Right lobe of liver (tissue), 6 donors: Measurements from ENCODE around the gene ATF4. TPM values are rescaled to one million over a fixed set of nuclear protein-coding genes. Genes with fewer than 3 reads are reported as not detected.

ENCODE experiments used
- ATAC-seq, 4 donors: fragments of 200-7000 bp; cut with Tn5 transposase; one replicate each; pipeline ENCODE4 v1.9.1; 2020; ENCODE audit warnings: mild to moderate bottlenecking in 4 of 4, moderate library complexity in 4 of 4
- DNase-seq, 3 donors: peaks; one replicate each; pipeline ENCODE4 v3.0.0-alpha.2; 2020
- H3K27ac ChIP-seq, 3 donors: fragments of 200-600 bp; one replicate each; pipeline ENCODE4 v1.8.0; 2022
- H3K27me3 ChIP-seq, 2 donors: fragments of 200-600 bp; one replicate each; pipeline ENCODE4 v1.8.0; 2022
- H3K36me3 ChIP-seq, 4 donors: fragments of 200-600 bp; sonication (generic) in 1 of 4; one replicate each; pipeline versions ENCODE4 v1.5.1 to v1.8.0; 2017 to 2022; ENCODE audit warnings: control low read depth in 1 of 4
- H3K4me1 ChIP-seq, 4 donors: fragments of 200-600 bp; sonication (generic) in 1 of 4; one replicate each; pipeline versions ENCODE4 v1.5.1 to v1.8.0; 2017 to 2022; ENCODE audit warnings: control low read depth in 1 of 4
- H3K4me3 ChIP-seq, 3 donors: fragments of 200-600 bp; one replicate each; pipeline ENCODE4 v1.8.0; 2022
- H3K9me3 ChIP-seq, 4 donors: fragments of 200-600 bp; sonication (generic) in 1 of 4; one replicate each; pipeline versions ENCODE4 v1.5.1 to v1.8.0; 2017 to 2022; ENCODE audit warnings: control low read depth in 1 of 4
- POLR2A ChIP-seq: fragments of 450-650 bp; IDR thresholded peaks from one replicate; pipeline ENCODE4 v1.6.1; 2017; ENCODE audit warnings: antibody characterized with exemption, mild to moderate bottlenecking
- WGBS: methylation state at CpG from one replicate; pipeline ENCODE4 v1.1.6; 2018; ENCODE audit warnings: low coverage, low lambda C conversion rate; ENCODE audit not compliant: insufficient coverage; ENCODE audit errors: missing lambda C conversion rate; 5-methylcytosine and 5-hydroxymethylcytosine counted together
- intact Hi-C, 2 donors: fragments of 100-400 bp; cut with DNase I; formaldehyde crosslinking; loops; one replicate each; pipeline versions ENCODE4 v1.11.2 to v1.14.1; 2022
- total RNA-seq, 6 experiments: library from RNA; depleted of rRNA in 2 of 6; stranded (reverse); fragments of >200 nt in 2 of 6; fragmentation: NEBNext Ultra II Directional in 3 of 6; extraction: Animal tissue kit (Norgen Biotek cat#: 25700) in 3 of 6; gene quantifications; one replicate each; pipeline versions ENCODE4 v1.1.0 to v1.2.4, GENCODE V29; 2016 to 2023
- TF ChIP-seq, protein P1 (sequence below), 4 donors: fragments of 200-600 bp in 3 of 4; fragments of 450-650 bp in 1 of 4; IDR thresholded peaks; one replicate each; pipeline versions ENCODE4 v1.5.1 to v1.8.0; 2016 to 2022; ENCODE audit warnings: antibody characterized with exemption in 4 of 4, mild to moderate bottlenecking in 2 of 4
- donor health status: DM: no; HTN: yes; CAD: no.
- donor health status: DM: no; HTN: no; CAD: no.
- donor health status: DM: no; HTN: no; CAD: no.
- donor health status: DM: no; HTN: yes; CAD: no.
- donor health status: DM: no; HTN: yes; CAD: no.

ATF4 gene
- total RNA-seq, 6 experiments from 2014 or later, result 114 to 187 (median 157) TPM

DNA sequence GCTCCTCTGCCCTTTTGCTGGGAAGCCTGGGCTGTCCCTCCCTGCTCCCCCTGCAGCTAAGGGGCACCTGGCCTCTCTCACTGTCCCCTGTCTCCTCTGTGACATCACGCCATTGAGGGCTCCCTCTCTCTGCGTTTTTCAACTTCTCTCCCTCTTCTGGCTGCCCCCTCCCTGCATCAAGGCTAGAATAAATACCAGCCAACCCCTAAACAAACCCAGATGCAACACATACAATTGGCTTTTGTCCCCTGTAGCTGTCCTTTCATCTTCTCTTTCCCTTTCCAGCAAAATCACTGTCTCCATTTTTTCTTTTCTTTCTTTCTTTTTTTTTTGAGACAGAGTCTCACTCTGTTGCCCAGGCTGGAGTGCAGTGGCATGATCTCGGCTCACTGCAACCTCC, 21.6 kb upstream of the ATF4 start:
- Histone ChIP-seq H3K4me3 (no peak overlapping the region), H3K27me3 (no peaks in the 10 kb centered on the region), H3K4me1 (peaks cover 0 to 17% (median 12%) of the 10 kb centered on the region in 4 donors), H3K9me3 (no peaks in the 10 kb centered on the region), H3K36me3 (no peaks in the 10 kb centered on the region), H3K27ac (no peak overlapping the region)
- ATAC-seq, result no peak
- no peak for TF ChIP-seq POLR2A
- TF ChIP-seq, protein P1, sequence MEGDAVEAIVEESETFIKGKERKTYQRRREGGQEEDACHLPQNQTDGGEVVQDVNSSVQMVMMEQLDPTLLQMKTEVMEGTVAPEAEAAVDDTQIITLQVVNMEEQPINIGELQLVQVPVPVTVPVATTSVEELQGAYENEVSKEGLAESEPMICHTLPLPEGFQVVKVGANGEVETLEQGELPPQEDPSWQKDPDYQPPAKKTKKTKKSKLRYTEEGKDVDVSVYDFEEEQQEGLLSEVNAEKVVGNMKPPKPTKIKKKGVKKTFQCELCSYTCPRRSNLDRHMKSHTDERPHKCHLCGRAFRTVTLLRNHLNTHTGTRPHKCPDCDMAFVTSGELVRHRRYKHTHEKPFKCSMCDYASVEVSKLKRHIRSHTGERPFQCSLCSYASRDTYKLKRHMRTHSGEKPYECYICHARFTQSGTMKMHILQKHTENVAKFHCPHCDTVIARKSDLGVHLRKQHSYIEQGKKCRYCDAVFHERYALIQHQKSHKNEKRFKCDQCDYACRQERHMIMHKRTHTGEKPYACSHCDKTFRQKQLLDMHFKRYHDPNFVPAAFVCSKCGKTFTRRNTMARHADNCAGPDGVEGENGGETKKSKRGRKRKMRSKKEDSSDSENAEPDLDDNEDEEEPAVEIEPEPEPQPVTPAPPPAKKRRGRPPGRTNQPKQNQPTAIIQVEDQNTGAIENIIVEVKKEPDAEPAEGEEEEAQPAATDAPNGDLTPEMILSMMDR (IDR thresholded peaks at IDR 0.05), result no peak
- WGBS, result 60% methylated on average over 3 of the region's 3 CpGs
- intact Hi-C loops, result no loop called here
- DNase-seq, result peak in 1 of 3 donors; percentile 22

DNA sequence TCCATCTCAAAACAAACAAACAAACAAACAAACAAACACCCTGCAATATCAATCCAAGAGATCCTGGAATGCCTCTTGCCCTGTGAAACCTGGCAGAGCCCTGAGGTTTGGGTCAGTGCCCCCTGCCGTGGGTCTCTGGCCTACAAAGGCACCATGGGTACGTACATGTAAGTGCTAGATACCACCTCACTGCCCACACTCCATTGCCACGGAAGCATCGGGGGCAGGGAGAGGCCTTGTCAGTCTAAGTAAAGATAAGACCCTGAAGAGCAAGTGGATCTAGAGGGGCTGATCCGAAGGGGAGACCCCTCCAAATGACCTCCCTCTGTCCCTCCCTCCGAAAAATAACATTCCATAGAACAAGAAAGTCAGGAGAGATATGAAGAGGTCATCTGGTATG, 20.3 kb upstream of the ATF4 start:
- intact Hi-C loops, result no loop called here
- DNase-seq (peak in 1 of 3 donors; percentile 43), ATAC-seq (no peak)
- TF ChIP-seq, protein P1 (IDR thresholded peaks at IDR 0.05), result no peak
- TF ChIP-seq POLR2A, result no peak
- H3K9me3 ChIP-seq, result no peaks in the 10 kb centered on the region
- H3K27ac ChIP-seq, result peak overlapping the region in 1 of 3 donors; percentile 85
- H3K27me3 ChIP-seq, result no peaks in the 10 kb centered on the region
- H3K36me3 ChIP-seq, result peaks cover 0 to 12% (median 8%) of the 10 kb centered on the region in 4 donors
- 81% methylated on average over 6 of the region's 6 CpGs for WGBS
- no peak overlapping the region for H3K4me3 ChIP-seq
- peaks cover 0 to 21% (median 13%) of the 10 kb centered on the region in 4 donors for H3K4me1 ChIP-seq

DNA sequence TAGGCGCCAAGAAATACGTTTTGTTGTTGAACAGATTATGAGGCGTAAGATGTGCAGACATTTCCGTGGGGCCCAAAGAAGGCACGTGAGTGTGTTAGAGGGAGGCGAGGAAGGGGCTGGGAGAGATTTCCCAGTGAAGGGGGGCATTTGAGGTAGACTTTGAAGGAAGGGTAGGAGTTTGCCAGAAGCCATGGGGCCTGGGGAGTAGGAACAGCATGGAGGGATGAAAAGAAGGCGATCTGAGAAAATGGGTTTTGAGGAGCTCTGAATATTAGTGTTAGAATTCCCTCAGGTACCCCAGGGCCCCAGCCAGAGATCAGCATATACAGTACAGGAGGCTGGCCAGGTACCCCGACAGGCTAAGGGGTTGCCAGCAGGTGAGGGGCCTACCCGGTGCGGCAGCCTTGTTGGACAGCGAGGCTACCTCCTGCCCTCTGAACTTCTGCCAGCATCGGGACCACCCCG, 18.7 kb upstream of the ATF4 start:
- no peak for ATAC-seq
- intact Hi-C loops, result no loop called here
- H3K36me3 ChIP-seq, result peaks cover 0 to 28% (median 16%) of the 10 kb centered on the region in 4 donors
- H3K4me1 ChIP-seq, result peaks cover 0 to 21% (median 13%) of the 10 kb centered on the region in 4 donors
- peak overlapping the region; percentile 97 to 100 (median 98) for H3K4me3 ChIP-seq
- H3K27ac ChIP-seq, result peak overlapping the region; percentile 85 to 93 (median 85)
- H3K27me3 ChIP-seq, result no peaks in the 10 kb centered on the region
- no peaks in the 10 kb centered on the region for H3K9me3 ChIP-seq
- 38% methylated on average over 7 of the region's 13 CpGs for WGBS
- no peak for DNase-seq
- TF ChIP-seq, protein P1 (IDR thresholded peaks at IDR 0.05), result no peak
- no peak for TF ChIP-seq POLR2A

DNA sequence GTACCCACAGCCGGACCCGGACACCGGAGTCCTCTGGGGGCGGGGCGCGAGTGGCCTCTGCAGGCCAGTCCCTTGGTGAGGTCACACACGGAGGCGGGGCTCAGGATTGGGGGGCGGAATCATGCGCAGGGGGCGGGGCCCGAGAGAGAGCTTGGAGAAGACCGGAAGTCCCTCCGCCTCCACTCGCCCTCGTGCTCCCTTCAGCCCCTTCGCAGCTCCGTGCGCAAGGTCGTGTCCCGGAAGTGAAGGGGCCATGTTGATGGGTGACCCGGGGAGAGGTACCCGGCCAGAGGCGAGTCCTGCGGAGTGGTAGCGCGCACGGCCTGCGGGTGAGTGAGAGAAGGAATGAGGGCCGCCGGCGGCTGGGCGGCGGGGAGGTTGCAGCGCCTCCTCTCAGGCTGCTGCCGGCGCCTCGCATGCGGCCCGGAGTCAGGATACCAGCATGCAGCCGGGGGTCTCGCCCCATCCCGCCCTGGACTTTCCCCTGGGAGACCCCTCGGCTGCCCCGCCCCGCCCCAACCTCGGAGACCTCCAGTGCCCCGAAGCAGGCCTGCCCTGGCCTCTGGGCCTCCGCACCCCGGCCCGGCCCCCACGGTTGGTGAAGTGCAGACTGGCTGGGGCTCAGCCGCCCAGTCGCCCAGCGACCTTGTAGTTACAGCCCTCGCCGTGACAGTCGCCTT, 18.1 kb upstream of the ATF4 start, which contains the start of gene MIEF1:
Gene MIEF1, plus strand, starts transcription at position 182 of the 680 bp plus-strand sequence. CDS start 9,005 bp downstream, outside the sequence.
- peak; percentile 51 for TF ChIP-seq POLR2A
- TF ChIP-seq, protein P1 (IDR thresholded peaks at IDR 0.05), result no peak
- Histone ChIP-seq H3K36me3 (peaks cover 0 to 33% (median 20%) of the 10 kb centered on the region in 4 donors), H3K4me3 (peak within 1 kb of the TSS; percentile 97 to 100 (median 98)), H3K9me3 (no peaks in the 10 kb centered on the region), H3K4me1 (peaks cover 0 to 21% (median 13%) of the 10 kb centered on the region in 4 donors), H3K27me3 (no peaks in the 10 kb centered on the region), H3K27ac (peak within 1 kb of the TSS; percentile 85 to 93 (median 85))
- ATAC-seq (peak; percentile 96 to 98 (median 96)), DNase-seq (peak; percentile 99)
- 3% methylated on average over 6 of the region's 58 CpGs for WGBS
- intact Hi-C loops, result no loop called here
